ENCODE measurements around the gene ELAPOR1. TPM values are rescaled to one million over a fixed set of nuclear protein-coding genes. Genes with fewer than 3 reads are reported as not detected.

ELAPOR1 gene
- total and polyA plus RNA-seq, 8 donors = 46.9 to 186 (median 143) TPM

DNA sequence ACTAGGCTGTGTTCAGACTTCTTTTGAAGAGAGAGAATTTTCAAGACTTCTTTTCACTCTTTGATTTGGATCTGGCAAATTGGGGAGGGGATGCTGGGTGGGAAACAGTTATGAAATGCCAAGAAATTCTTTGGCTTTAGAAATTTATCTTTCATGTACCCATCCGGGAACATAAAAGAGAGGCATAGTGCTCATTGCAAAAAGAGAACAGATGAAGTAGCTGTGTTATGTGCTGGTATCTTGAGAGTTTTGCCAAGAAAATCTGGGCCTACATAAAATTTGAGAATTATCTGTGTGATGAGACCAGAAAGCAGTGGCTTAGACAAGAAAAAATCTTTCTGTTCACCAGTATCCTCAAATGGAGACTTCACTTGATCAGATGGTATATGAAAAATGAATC is 19.0 kb upstream of the ELAPOR1 start:
- no peak overlapping the region for H3K4me3 ChIP-seq
- H3K27me3 ChIP-seq = no peaks in the 10 kb centered on the region
- ATAC-seq (no peak), FAIRE-seq (no peak), DNase-seq (no peak)
- H3K4me1 ChIP-seq = peaks cover 9 to 14% (median 13%) of the 10 kb centered on the region in 3 donors
- H3K27ac ChIP-seq = no peak overlapping the region
- intact Hi-C loops (cut with DNase I) = loop anchor here in 1 of 3 donors (5.0 kb wide), 1 partner anchor 97 kb away; no protein-coding TSS in a partner anchor
- 84 to 89% methylated on average over 1 of the region's 1 CpG for WGBS, 2 donors
- TF ChIP-seq, protein P1, sequence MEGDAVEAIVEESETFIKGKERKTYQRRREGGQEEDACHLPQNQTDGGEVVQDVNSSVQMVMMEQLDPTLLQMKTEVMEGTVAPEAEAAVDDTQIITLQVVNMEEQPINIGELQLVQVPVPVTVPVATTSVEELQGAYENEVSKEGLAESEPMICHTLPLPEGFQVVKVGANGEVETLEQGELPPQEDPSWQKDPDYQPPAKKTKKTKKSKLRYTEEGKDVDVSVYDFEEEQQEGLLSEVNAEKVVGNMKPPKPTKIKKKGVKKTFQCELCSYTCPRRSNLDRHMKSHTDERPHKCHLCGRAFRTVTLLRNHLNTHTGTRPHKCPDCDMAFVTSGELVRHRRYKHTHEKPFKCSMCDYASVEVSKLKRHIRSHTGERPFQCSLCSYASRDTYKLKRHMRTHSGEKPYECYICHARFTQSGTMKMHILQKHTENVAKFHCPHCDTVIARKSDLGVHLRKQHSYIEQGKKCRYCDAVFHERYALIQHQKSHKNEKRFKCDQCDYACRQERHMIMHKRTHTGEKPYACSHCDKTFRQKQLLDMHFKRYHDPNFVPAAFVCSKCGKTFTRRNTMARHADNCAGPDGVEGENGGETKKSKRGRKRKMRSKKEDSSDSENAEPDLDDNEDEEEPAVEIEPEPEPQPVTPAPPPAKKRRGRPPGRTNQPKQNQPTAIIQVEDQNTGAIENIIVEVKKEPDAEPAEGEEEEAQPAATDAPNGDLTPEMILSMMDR (IDR thresholded peaks at IDR 0.05) = no peak
- H3K36me3 ChIP-seq = no peaks in the 10 kb centered on the region
- H3K9me3 ChIP-seq = no peaks in the 10 kb centered on the region

DNA sequence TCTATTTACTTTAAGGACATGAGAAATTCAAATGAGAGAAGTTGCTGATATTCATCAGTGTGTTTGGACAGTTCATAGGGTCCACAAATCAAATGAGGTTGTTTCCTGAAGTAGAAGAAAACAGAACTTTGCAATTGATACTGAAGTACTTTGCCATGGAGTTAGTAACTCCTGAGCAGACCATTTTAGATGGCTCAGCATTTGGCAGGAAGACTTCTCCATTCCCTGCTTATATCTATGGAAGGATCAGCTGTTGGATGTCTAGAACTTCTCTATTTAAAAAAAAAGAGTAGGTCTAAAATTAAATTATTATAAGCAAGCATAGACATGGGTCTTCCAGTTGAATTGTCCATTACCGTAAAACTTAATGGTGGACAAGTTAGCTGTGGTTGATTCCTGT is 18.3 kb upstream of the ELAPOR1 start:
- Histone ChIP-seq H3K36me3 (no peaks in the 10 kb centered on the region), H3K4me1 (peaks cover 9 to 14% (median 11%) of the 10 kb centered on the region in 3 donors), H3K27me3 (no peaks in the 10 kb centered on the region), H3K9me3 (no peaks in the 10 kb centered on the region), H3K27ac (no peak overlapping the region), H3K4me3 (no peak overlapping the region)
- intact Hi-C loops (cut with DNase I) = loop anchor here in 1 of 3 donors (5.0 kb wide), 1 partner anchor 97 kb away; no protein-coding TSS in a partner anchor
- ATAC-seq (no peak), FAIRE-seq (no peak), DNase-seq (no peak)
- TF ChIP-seq, protein P1 (IDR thresholded peaks at IDR 0.05) = no peak
- 90 to 100% methylated on average over 1 of the region's 1 CpG for WGBS, 2 donors

DNA sequence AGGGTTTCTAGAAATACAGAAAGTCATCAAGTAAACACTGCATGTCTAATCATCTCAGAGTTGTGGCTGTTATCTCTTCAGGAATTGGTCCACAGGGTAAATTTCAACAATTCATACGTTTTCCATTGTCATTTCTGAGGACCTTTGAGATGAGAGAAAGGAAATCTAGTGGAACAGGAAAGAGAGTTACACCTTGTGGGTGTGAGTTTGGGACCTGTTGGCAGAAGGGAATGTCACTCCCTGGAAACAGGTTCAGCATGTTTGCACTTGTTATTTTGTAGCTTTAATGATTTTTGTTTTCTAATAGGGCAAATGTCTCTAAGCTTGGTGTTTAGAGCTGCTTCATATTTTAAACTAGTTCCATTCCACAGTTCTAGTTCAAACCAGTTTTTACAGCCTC is 17.8 kb upstream of the ELAPOR1 start:
- ATAC-seq = no peak
- peaks cover 9 to 14% (median 14%) of the 10 kb centered on the region in 3 donors for H3K4me1 ChIP-seq

DNA sequence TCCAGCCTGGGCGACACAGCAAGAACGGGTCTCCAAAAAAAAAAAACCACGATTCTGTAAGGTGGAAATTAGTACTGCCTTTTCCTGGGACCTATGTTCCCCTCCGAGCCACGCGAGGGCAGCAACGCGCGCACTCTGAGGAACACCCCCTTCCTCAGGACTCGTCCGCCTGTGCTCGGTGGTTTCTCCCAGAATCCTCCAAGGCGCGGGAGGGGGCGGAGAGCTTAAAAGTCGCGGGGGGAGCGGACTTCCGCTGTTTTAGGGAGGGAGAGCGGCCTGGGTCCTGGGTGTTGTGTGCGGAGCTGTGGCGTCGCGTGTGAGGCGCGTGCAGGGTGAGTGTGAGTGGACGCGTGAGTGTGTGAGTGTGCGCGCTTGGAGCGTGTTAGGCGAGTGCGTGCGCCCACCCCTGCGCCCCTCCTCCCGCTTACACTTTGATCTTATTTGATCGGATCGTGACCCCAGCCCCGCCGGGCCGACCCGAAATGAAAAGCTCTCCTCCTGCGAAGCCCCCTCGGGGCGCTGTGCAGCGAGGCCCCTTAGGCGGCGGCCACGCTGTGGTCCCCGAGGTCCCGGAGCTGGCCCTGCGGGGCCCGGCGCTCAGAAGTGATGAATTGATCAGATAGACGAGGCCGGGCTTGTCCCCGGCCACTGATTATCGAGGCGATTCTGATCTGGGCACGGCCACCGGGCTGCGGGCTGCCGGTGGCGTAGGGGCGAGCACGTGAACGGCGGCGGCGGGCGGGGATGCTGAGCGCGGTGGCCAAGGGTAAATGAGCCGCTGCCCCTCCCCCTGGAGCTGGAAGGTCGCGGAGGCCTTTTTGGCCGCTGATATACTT is 13.8 kb upstream of the ELAPOR1 start:
- peak overlapping the region; percentile 84 to 99 (median 92) for H3K4me3 ChIP-seq
- no peaks in the 10 kb centered on the region for H3K27me3 ChIP-seq
- ATAC-seq (peak; percentile 97 to 99 (median 98)), DNase-seq (peak; percentile 95 to 98 (median 96)), FAIRE-seq (peak; percentile 77)
- TF ChIP-seq, protein P1 (IDR thresholded peaks at IDR 0.05) = peak; percentile 72 to 90 (median 80)
- H3K9me3 ChIP-seq = no peaks in the 10 kb centered on the region
- WGBS, 2 donors = 0% methylated on average over 73 to 77 of the region's 77 CpGs
- H3K4me1 ChIP-seq = peaks cover 0 to 10% (median 0%) of the 10 kb centered on the region in 3 donors
- H3K27ac ChIP-seq = peak overlapping the region; percentile 88 to 94 (median 89)
- no peaks in the 10 kb centered on the region for H3K36me3 ChIP-seq
- intact Hi-C loops (cut with DNase I) = loop anchor here in 2 of 3 donors (5.0 to 10.0 kb wide), 2 partner anchors 92 to 95 kb away; no protein-coding TSS in a partner anchor

More for the DNA sequence above, 17.8 kb upstream of the ELAPOR1 start:
- DNase-seq (no peak), FAIRE-seq (no peak)
- WGBS, 2 donors = 9 to 28% methylated on average over 1 of the region's 1 CpG
- no peaks in the 10 kb centered on the region for H3K27me3 ChIP-seq
- TF ChIP-seq, protein P1 (IDR thresholded peaks at IDR 0.05) = no peak
- no peak overlapping the region for H3K4me3 ChIP-seq
- no peak overlapping the region for H3K27ac ChIP-seq
- intact Hi-C loops (cut with DNase I) = loop anchor here in 1 of 3 donors (5.0 kb wide), 1 partner anchor 96 kb away; no protein-coding TSS in a partner anchor
- no peaks in the 10 kb centered on the region for H3K9me3 ChIP-seq
- H3K36me3 ChIP-seq = no peaks in the 10 kb centered on the region

Data from pancreas (tissue), 10 donors.